ENCODE data around the gene LRP2. TPM values are rescaled to one million over a fixed set of nuclear protein-coding genes. Genes with fewer than 3 reads are reported as not detected.

LRP2 gene
- total RNA-seq, 2 experiments from 2014 or later, result 1.4 to 1.6 TPM

- no peaks in the 10 kb centered on the region for H3K36me3 Mint-ChIP-seq
- no peaks in the 10 kb centered on the region for H3K4me1 Mint-ChIP-seq
- H3K27ac Mint-ChIP-seq, result no peak overlapping the region
- no peak overlapping the region for H3K4me3 Mint-ChIP-seq
- no peaks in the 10 kb centered on the region for H3K27me3 Mint-ChIP-seq
- no peak for DNase-seq
- H3K9me3 Mint-ChIP-seq, result no peaks in the 10 kb centered on the region
Observed at GRCh38 chr2:169129703-169130243, 232.6 kb downstream of the LRP2 start.

DNA sequence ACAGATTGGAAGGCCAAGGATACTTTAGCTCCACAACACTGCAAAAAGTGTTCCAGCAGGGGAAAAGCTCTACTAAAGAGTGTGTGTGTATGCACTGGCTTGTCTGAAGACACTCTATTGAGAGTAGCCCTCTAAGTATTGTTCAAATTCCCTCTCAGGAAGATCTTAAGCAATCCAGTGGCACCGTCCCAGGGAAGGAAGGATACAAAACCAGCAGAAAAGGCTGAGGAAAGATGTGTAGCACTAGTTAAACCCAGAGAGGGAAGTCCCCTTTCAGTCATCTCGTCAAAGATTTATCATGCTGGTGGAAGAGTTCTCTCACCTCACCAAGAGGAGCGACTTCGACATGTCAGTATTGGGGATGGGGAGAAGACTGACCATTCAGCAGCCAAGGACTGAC lies 242.5 kb downstream of the LRP2 start:
- DNase-seq, result no peak
- Mint-ChIP-seq H3K36me3 (no peaks in the 10 kb centered on the region), H3K4me1 (peaks cover 1% of the 10 kb centered on the region), H3K27ac (no peak overlapping the region), H3K27me3 (peaks cover 15% of the 10 kb centered on the region), H3K4me3 (no peak overlapping the region), H3K9me3 (peaks cover 2% of the 10 kb centered on the region)

GRCh38 chr2:169119123-169119760 lies 243.1 kb downstream of the LRP2 start:
- no peaks in the 10 kb centered on the region for H3K36me3 Mint-ChIP-seq
- no peak for DNase-seq
- H3K4me3 Mint-ChIP-seq, result no peak overlapping the region
- H3K4me1 Mint-ChIP-seq, result peaks cover 1% of the 10 kb centered on the region
- peaks cover 15% of the 10 kb centered on the region for H3K27me3 Mint-ChIP-seq
- H3K9me3 Mint-ChIP-seq, result peaks cover 2% of the 10 kb centered on the region
- H3K27ac Mint-ChIP-seq, result no peak overlapping the region

DNA sequence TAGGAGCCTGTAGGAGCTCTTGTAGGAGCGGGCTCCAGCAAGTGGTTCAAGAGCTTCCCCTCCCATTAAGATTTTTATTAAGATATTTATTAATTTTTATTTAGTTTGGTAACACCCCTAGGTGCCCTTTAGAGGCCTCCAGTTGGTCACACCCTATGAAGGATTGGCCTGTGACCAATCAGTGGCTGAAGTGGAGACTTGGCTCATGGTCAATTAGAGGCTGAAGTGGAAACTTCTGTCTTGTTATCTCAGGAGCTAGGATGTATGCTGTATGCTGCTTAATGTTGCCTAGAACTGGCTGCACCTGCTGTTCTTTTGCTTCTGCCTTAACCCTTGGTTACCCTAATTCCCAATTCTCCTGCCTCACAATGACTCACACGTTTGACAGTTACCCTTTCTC lies 244.3 kb downstream of the LRP2 start:
- H3K4me3 Mint-ChIP-seq, result no peak overlapping the region
- H3K27ac Mint-ChIP-seq, result no peak overlapping the region
- no peak for DNase-seq
- no peaks in the 10 kb centered on the region for H3K36me3 Mint-ChIP-seq
- H3K9me3 Mint-ChIP-seq, result peaks cover 2% of the 10 kb centered on the region
- peaks cover 12% of the 10 kb centered on the region for H3K27me3 Mint-ChIP-seq
- peaks cover 1% of the 10 kb centered on the region for H3K4me1 Mint-ChIP-seq

GRCh38 chr2:169116993-169117392 lies 245.3 kb downstream of the LRP2 start:
- H3K4me1 Mint-ChIP-seq, result peaks cover 1% of the 10 kb centered on the region
- H3K27ac Mint-ChIP-seq, result no peak overlapping the region
- DNase-seq, result no peak
- peaks cover 12% of the 10 kb centered on the region for H3K27me3 Mint-ChIP-seq
- H3K36me3 Mint-ChIP-seq, result no peaks in the 10 kb centered on the region
- peaks cover 2% of the 10 kb centered on the region for H3K9me3 Mint-ChIP-seq
- no peak overlapping the region for H3K4me3 Mint-ChIP-seq

GRCh38 chr2:169116327-169116726 lies 246.0 kb downstream of the LRP2 start:
- no peak overlapping the region for H3K27ac Mint-ChIP-seq
- peaks cover 1% of the 10 kb centered on the region for H3K4me1 Mint-ChIP-seq
- no peaks in the 10 kb centered on the region for H3K36me3 Mint-ChIP-seq
- H3K27me3 Mint-ChIP-seq, result peaks cover 12% of the 10 kb centered on the region
- H3K4me3 Mint-ChIP-seq, result no peak overlapping the region
- H3K9me3 Mint-ChIP-seq, result no peaks in the 10 kb centered on the region
- no peak for DNase-seq

- Mint-ChIP-seq H3K36me3 (no peaks in the 10 kb centered on the region), H3K4me3 (no peak overlapping the region), H3K4me1 (peaks cover 6% of the 10 kb centered on the region), H3K27me3 (peaks cover 12% of the 10 kb centered on the region), H3K27ac (no peak overlapping the region), H3K9me3 (no peaks in the 10 kb centered on the region)
- no peak for DNase-seq
Observed at GRCh38 chr2:169114056-169114455, 248.3 kb downstream of the LRP2 start.

GRCh38 chr2:169112841-169113240 lies 249.5 kb downstream of the LRP2 start:
- Mint-ChIP-seq H3K36me3 (no peaks in the 10 kb centered on the region), H3K4me1 (peaks cover 16% of the 10 kb centered on the region), H3K27ac (no peak overlapping the region), H3K9me3 (no peaks in the 10 kb centered on the region), H3K27me3 (peaks cover 12% of the 10 kb centered on the region), H3K4me3 (no peak overlapping the region)
- DNase-seq, result no peak

- no peaks in the 10 kb centered on the region for H3K9me3 Mint-ChIP-seq
- H3K27ac Mint-ChIP-seq, result no peak overlapping the region
- no peak for DNase-seq
- H3K4me1 Mint-ChIP-seq, result peaks cover 32% of the 10 kb centered on the region
- H3K27me3 Mint-ChIP-seq, result peaks cover 7% of the 10 kb centered on the region
- no peak overlapping the region for H3K4me3 Mint-ChIP-seq
- H3K36me3 Mint-ChIP-seq, result no peaks in the 10 kb centered on the region
Observed at GRCh38 chr2:169110916-169111315, 251.4 kb downstream of the LRP2 start.

DNA sequence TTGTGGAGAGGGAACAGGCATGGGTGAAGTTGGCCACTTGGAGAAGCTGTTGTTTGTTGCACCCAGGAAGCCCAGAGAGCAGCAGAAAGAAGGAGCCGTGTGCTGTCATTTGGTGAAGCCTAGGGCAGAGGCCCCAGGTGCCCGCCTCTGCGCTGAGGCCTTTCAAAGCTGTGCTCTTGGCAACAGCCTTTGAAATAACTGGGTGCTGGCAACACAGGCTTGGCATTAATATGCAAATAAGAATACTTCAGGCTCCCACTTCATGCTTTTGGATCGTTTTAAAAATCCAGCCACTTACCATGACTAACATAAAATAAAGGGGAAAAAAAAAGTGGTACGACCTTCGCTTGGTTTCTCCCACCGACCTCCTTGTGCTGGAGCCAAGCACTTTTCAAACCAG lies 251.9 kb downstream of the LRP2 start:
- H3K36me3 Mint-ChIP-seq, result no peaks in the 10 kb centered on the region
- no peaks in the 10 kb centered on the region for H3K9me3 Mint-ChIP-seq
- H3K27ac Mint-ChIP-seq, result no peak overlapping the region
- no peak overlapping the region for H3K4me3 Mint-ChIP-seq
- no peak for DNase-seq
- H3K27me3 Mint-ChIP-seq, result peaks cover 7% of the 10 kb centered on the region
- H3K4me1 Mint-ChIP-seq, result peaks cover 37% of the 10 kb centered on the region

GRCh38 chr2:169109502-169110409 lies 252.6 kb downstream of the LRP2 start:
- Mint-ChIP-seq H3K4me1 (peaks cover 42% of the 10 kb centered on the region), H3K36me3 (no peaks in the 10 kb centered on the region), H3K4me3 (no peak overlapping the region), H3K27me3 (peaks cover 3% of the 10 kb centered on the region), H3K9me3 (no peaks in the 10 kb centered on the region), H3K27ac (no peak overlapping the region)
- peak; percentile 54 for DNase-seq

- Mint-ChIP-seq H3K27me3 (peaks cover 3% of the 10 kb centered on the region), H3K9me3 (no peaks in the 10 kb centered on the region), H3K4me3 (no peak overlapping the region)
Observed at GRCh38 chr2:169108099-169108884, 254.0 kb downstream of the LRP2 start.

DNA sequence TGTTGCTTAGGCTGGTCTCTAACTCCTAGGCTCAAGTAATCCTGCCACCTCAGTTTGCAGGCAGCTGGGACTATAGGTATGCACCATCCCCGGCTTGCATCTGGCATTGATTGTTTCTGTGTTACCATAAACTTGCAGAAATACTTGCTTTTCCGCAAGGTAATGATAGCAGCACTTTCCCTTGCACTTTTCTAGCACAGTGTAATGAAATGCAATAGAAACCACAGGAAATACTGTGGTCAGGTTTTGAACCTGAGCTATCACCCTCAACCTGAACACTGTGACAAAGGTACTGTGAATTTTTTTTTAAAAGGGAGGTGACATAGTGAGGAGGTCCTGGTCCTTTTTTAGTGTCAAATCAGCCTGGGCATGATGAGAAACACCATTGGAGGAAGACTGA lies 254.7 kb downstream of the LRP2 start:
- Mint-ChIP-seq H3K36me3 (no peaks in the 10 kb centered on the region), H3K4me3 (no peak overlapping the region), H3K27me3 (peaks cover 3% of the 10 kb centered on the region), H3K9me3 (no peaks in the 10 kb centered on the region), H3K4me1 (peaks cover 42% of the 10 kb centered on the region), H3K27ac (no peak overlapping the region)
- no peak for DNase-seq

More at GRCh38 chr2:169108099-169108884, 254.0 kb downstream of the LRP2 start:
- no peak for DNase-seq
- H3K36me3 Mint-ChIP-seq, result no peaks in the 10 kb centered on the region
- H3K4me1 Mint-ChIP-seq, result peaks cover 42% of the 10 kb centered on the region
- H3K27ac Mint-ChIP-seq, result no peak overlapping the region

- Mint-ChIP-seq H3K36me3 (no peaks in the 10 kb centered on the region), H3K9me3 (no peaks in the 10 kb centered on the region), H3K4me1 (peaks cover 42% of the 10 kb centered on the region), H3K27ac (no peak overlapping the region), H3K4me3 (no peak overlapping the region), H3K27me3 (peaks cover 3% of the 10 kb centered on the region)
- DNase-seq, result no peak
Observed at GRCh38 chr2:169106563-169107545, 255.5 kb downstream of the LRP2 start.
